CD4-positive, alpha-beta memory T cell (primary cell): Measurements from ENCODE around the gene NKIRAS1. TPM values are rescaled to one million over a fixed set of nuclear protein-coding genes. Genes with fewer than 3 reads are reported as not detected.

Experiments
- CTCF ChIA-PET: fragments of 350-600 bp; sonication (Branson Sonifier 250); formaldehyde crosslinking; loops from one replicate; lab custom pipeline; 2021; ENCODE audit warnings: inconsistent platforms; ENCODE audit not compliant: partially characterized antibody; lab: Charles Lee
- POLR2A ChIA-PET: fragments of 350-600 bp; sonication (Branson Sonifier 250); formaldehyde crosslinking; loops from one replicate; lab custom pipeline; 2021; ENCODE audit not compliant: partially characterized antibody; lab: Charles Lee
- DNase-seq, 5 donors: peaks; one replicate each; pipeline versions ENCODE4 v3.0.0 to v3.0.0-alpha.2; 2020 to 2022; ENCODE audit warnings: mixed read lengths in 1 of 5
- H3K27ac ChIP-seq: one replicate; pipeline ENCODE4 v1.7.0; 2013; ENCODE audit warnings: low read depth, low read length
- H3K27me3 ChIP-seq: 2 replicates; pipeline ENCODE4 v1.7.0; 2013; ENCODE audit warnings: mild to moderate bottlenecking, low read length, moderate library complexity; ENCODE audit not compliant: insufficient read depth
- H3K36me3 ChIP-seq: 2 replicates; pipeline ENCODE4 v1.7.0; 2013; ENCODE audit warnings: mild to moderate bottlenecking, low read length, moderate library complexity; ENCODE audit not compliant: insufficient read depth
- H3K4me1 ChIP-seq: 2 replicates; pipeline ENCODE4 v1.7.0; 2013; ENCODE audit warnings: mild to moderate bottlenecking, low read length, moderate library complexity; ENCODE audit not compliant: insufficient read depth
- H3K4me3 ChIP-seq, 2 donors: one replicate each; pipeline ENCODE4 v1.7.0; 2013; ENCODE audit warnings: low read length in 2 of 2, mild to moderate bottlenecking in 1 of 2
- H3K9me3 ChIP-seq, 2 donors: one replicate each; pipeline ENCODE4 v1.7.0; 2013; ENCODE audit warnings: low read length in 2 of 2, control low read depth in 1 of 2; ENCODE audit not compliant: control insufficient read depth in 1 of 2
- H3K27ac Mint-ChIP-seq, 7 donors: one replicate each; pipeline ENCODE4 v1.8.0; 2020 to 2021; ENCODE audit warnings: mixed read lengths in 7 of 7, mild to moderate bottlenecking in 6 of 7, inconsistent platforms in 3 of 7, moderate library complexity in 3 of 7
- H3K27me3 Mint-ChIP-seq, 2 donors: one replicate each; pipeline ENCODE4 v1.8.0; 2020 to 2021; ENCODE audit warnings: mixed read lengths in 2 of 2
- H3K36me3 Mint-ChIP-seq, 2 donors: one replicate each; pipeline ENCODE4 v1.8.0; 2020 to 2021; ENCODE audit warnings: mixed read lengths in 2 of 2, inconsistent platforms in 1 of 2, mild to moderate bottlenecking in 1 of 2
- H3K4me1 Mint-ChIP-seq, 4 donors: one replicate each; pipeline ENCODE4 v1.8.0; 2020 to 2021; ENCODE audit warnings: mixed read lengths in 4 of 4, mild to moderate bottlenecking in 1 of 4
- H3K4me3 Mint-ChIP-seq, 8 donors: one replicate each; pipeline ENCODE4 v1.8.0; 2020 to 2021; ENCODE audit warnings: mixed read lengths in 8 of 8, mild to moderate bottlenecking in 7 of 8, moderate library complexity in 6 of 8, inconsistent platforms in 3 of 8
- H3K9me3 Mint-ChIP-seq, 8 donors: one replicate each; pipeline ENCODE4 v1.8.0; 2020 to 2021; ENCODE audit warnings: mixed read lengths in 8 of 8, mild to moderate bottlenecking in 5 of 8, inconsistent platforms in 3 of 8, moderate library complexity in 1 of 8
- intact Hi-C: fragments of 100-400 bp; cut with micrococcal nuclease; formaldehyde crosslinking; loops from one replicate; pipeline ENCODE4 v1.15.1; 2023
- polyA plus RNA-seq, 2 donors: library from polyadenylated mRNA; unstranded; fragments of 300-500 nt; fragmentation: Illumina TruSeq; gene quantifications; one replicate each; pipeline ENCODE4 v1.2.3, GENCODE V29; 2021
- total RNA-seq, 2 experiments: library from RNA; stranded (reverse); gene quantifications; one replicate each; pipeline ENCODE4 v1.2.3, GENCODE V29; 2021

The NKIRAS1 gene
- total and polyA plus RNA-seq, 4 experiments from 2014 or later: 3.4 to 5.3 (median 4.5) TPM

GRCh38 chr3:23948761-23949160 lies 32.0 kb upstream of the NKIRAS1 start:
- CTCF ChIA-PET: no interaction called here
- peaks cover 0 to 2% (median 0%) of the 10 kb centered on the region in 8 donors for H3K9me3 Mint-ChIP-seq
- no peaks in the 10 kb centered on the region for H3K27me3 ChIP-seq
- no peaks in the 10 kb centered on the region for H3K27me3 Mint-ChIP-seq
- H3K9me3 ChIP-seq: no peaks in the 10 kb centered on the region
- H3K4me1 Mint-ChIP-seq: peaks cover 56 to 83% (median 65%) of the 10 kb centered on the region in 4 donors
- POLR2A ChIA-PET: interaction anchor here (8.8 kb wide), 1 partner anchor 31 kb away, joined by 142 read pairs; the partner anchor contains the start of genes NKIRAS1 and RPL15
- intact Hi-C loops: no loop called here
- no peak for DNase-seq
- no peak overlapping the region for H3K4me3 ChIP-seq
- H3K4me3 Mint-ChIP-seq: no peak overlapping the region
- no peaks in the 10 kb centered on the region for H3K36me3 ChIP-seq
- H3K4me1 ChIP-seq: peaks cover 76% of the 10 kb centered on the region
- peaks cover 15 to 31% of the 10 kb centered on the region in 2 donors for H3K36me3 Mint-ChIP-seq
- no peak overlapping the region for H3K27ac ChIP-seq
- H3K27ac Mint-ChIP-seq: peak overlapping the region in 2 of 7 donors; percentile 9 to 96

DNA sequence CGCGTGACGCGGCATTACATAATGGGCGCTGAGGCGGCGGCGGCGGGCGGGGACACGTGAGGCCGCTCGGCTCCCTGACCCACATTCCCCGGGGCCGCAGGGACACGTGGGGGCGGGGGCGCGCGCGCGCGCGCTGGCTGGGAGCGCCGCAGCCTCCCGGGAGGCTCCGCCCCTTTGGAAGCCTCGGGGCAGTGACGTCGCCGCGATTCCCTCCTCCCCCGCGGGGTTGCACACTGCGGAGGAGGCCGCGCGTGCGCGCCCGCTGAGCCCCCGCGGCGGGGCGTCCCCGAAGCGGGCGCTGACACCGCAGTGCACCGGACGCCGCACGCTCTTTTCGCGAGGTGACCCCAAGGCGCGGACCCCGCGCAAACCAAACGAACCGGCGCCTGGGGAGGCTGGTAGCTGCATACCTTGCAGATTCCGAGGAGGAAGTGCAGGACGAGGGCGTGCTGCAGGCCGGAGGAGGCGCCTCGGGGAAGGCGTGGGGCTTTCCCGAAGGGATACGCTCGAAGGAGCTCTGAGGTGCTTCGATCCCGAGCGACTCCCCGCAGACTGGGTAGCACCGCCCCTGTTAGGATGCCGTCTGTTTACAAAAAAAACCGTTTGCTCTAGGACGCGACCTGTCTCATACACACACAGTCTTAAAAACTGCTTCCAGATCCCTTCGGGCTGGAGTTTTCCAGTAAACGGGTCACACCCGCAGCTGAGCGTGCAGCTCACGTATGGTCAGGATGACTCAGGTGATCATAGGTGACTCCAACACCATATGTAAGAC lies 29.3 kb upstream of the NKIRAS1 start:
- Mint-ChIP-seq H3K36me3 (peaks cover 15 to 22% of the 10 kb centered on the region in 2 donors), H3K4me3 (peak overlapping the region; percentile 85 to 95 (median 88)), H3K27me3 (no peaks in the 10 kb centered on the region), H3K9me3 (no peaks in the 10 kb centered on the region), H3K27ac (peak overlapping the region; percentile 93 to 96 (median 95)), H3K4me1 (peaks cover 37 to 61% (median 45%) of the 10 kb centered on the region in 4 donors)
- POLR2A ChIA-PET: interaction anchor here (1.1 to 8.8 kb wide), 2 partner anchors 28 to 104 kb away, joined by 4 to 142 read pairs; partner anchors contain the start of genes NKIRAS1 and RPL15
- H3K4me3 ChIP-seq: peak overlapping the region; percentile 83 to 86
- no peaks in the 10 kb centered on the region for H3K36me3 ChIP-seq
- H3K27me3 ChIP-seq: no peaks in the 10 kb centered on the region
- no peaks in the 10 kb centered on the region for H3K9me3 ChIP-seq
- peak; percentile 97 to 98 (median 98) for DNase-seq
- intact Hi-C loops: loop anchor here (1.0 to 2.0 kb wide), 5 partner anchors 29 to 1837 kb away; partner anchors contain the start of genes NGLY1, RPL15 and TOP2B
- H3K27ac ChIP-seq: peak overlapping the region; percentile 94
- CTCF ChIA-PET: interaction anchor here (1.0 to 1.4 kb wide), 2 partner anchors 29 to 57 kb away, joined by 4 to 5 read pairs; partner anchors contain the start of genes NKIRAS1 and RPL15
- peaks cover 53% of the 10 kb centered on the region for H3K4me1 ChIP-seq

GRCh38 chr3:23945663-23945912 lies 28.8 kb upstream of the NKIRAS1 start:
- CTCF ChIA-PET: interaction anchor here (1.0 to 1.4 kb wide), 2 partner anchors 29 to 57 kb away, joined by 4 to 5 read pairs; partner anchors contain the start of genes NKIRAS1 and RPL15
- Mint-ChIP-seq H3K4me3 (peak overlapping the region in 5 of 8 donors; percentile 36 to 69 (median 58)), H3K27ac (peak overlapping the region in 3 of 7 donors; percentile 23 to 96 (median 63)), H3K4me1 (peaks cover 35 to 56% (median 42%) of the 10 kb centered on the region in 4 donors), H3K9me3 (no peaks in the 10 kb centered on the region), H3K27me3 (no peaks in the 10 kb centered on the region), H3K36me3 (peaks cover 15 to 22% of the 10 kb centered on the region in 2 donors)
- H3K4me3 ChIP-seq: peak overlapping the region in 1 of 2 donors; percentile 58
- H3K36me3 ChIP-seq: no peaks in the 10 kb centered on the region
- no peaks in the 10 kb centered on the region for H3K27me3 ChIP-seq
- POLR2A ChIA-PET: interaction anchor here (1.1 to 8.8 kb wide), 2 partner anchors 28 to 103 kb away, joined by 4 to 142 read pairs; partner anchors contain the start of genes NKIRAS1 and RPL15
- H3K9me3 ChIP-seq: no peaks in the 10 kb centered on the region
- H3K4me1 ChIP-seq: peaks cover 50% of the 10 kb centered on the region
- peak overlapping the region; percentile 94 for H3K27ac ChIP-seq
- intact Hi-C loops: loop anchor here (1.0 to 2.0 kb wide), 5 partner anchors 28 to 1837 kb away; partner anchors contain the start of genes NGLY1, RPL15 and TOP2B
- DNase-seq: no peak

GRCh38 chr3:23944861-23945662 lies 28.3 kb upstream of the NKIRAS1 start, which contains the start of gene NR1D2:
Gene NR1D2 (plus strand): TSS chr3:23945286. CDS start chr3:23945579, 293 bp downstream.
- Histone ChIP-seq H3K9me3 (no peaks in the 10 kb centered on the region), H3K27ac (peak within 1 kb of the TSS; percentile 94), H3K27me3 (no peaks in the 10 kb centered on the region), H3K36me3 (no peaks in the 10 kb centered on the region), H3K4me1 (peaks cover 45% of the 10 kb centered on the region), H3K4me3 (peak within 1 kb of the TSS; percentile 83 to 86)
- POLR2A ChIA-PET: interaction anchor here (8.8 kb wide), 1 partner anchor 27 kb away, joined by 142 read pairs; the partner anchor contains the start of genes NKIRAS1 and RPL15
- Mint-ChIP-seq H3K4me1 (peaks cover 30 to 50% (median 37%) of the 10 kb centered on the region in 4 donors), H3K4me3 (peak within 1 kb of the TSS; percentile 85 to 95 (median 89)), H3K27ac (peak within 1 kb of the TSS; percentile 95 to 96 (median 96)), H3K27me3 (no peaks in the 10 kb centered on the region), H3K36me3 (peaks cover 15 to 19% of the 10 kb centered on the region in 2 donors), H3K9me3 (no peaks in the 10 kb centered on the region)
- peak; percentile 78 to 82 (median 81) for DNase-seq
- CTCF ChIA-PET: interaction anchor here (1.1 kb wide), 1 partner anchor 28 kb away, joined by 9 read pairs; the partner anchor contains the start of genes NKIRAS1 and RPL15
- intact Hi-C loops: loop anchor here (1.0 to 2.0 kb wide), 5 partner anchors 28 to 1838 kb away; partner anchors contain the start of genes NGLY1, RPL15 and TOP2B

DNA sequence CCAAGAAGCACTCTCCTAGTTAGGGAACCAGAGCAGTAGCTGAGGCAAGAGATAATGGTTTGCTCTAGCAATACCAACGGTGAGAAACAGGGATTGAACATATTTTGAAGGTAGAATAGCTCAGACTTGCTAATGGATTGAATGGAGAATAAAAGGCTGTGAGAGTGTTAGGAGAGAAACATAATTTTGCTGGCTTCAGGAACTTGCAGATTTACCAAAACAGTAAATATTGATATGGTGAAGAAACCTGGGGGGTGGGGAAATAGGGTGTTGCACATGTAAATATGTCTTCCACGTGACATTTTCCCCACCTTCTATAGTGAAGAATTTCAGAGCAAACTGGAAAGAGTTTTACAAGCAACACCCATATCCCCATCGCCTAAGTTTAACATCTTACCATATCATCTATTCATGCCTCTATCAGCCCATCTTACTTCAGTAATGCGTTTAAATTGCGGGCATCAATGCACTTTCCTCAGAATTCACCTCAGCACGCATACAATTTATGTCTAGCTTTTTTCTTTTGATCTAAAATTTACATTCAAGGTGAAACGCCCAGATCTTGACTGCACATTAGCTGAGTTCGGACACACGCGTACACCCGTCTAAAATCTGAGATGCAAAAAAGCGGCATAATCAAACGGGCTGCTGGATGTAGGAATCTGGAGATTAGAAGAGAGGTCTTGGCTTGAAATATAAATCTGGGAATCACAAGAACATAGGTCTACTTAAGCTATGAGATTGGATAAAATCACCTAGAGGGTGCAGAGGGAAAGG lies 27.4 kb upstream of the NKIRAS1 start:
- Histone ChIP-seq H3K9me3 (no peaks in the 10 kb centered on the region), H3K27me3 (no peaks in the 10 kb centered on the region), H3K36me3 (no peaks in the 10 kb centered on the region), H3K27ac (no peak overlapping the region), H3K4me3 (no peak overlapping the region), H3K4me1 (peaks cover 36% of the 10 kb centered on the region)
- CTCF ChIA-PET: interaction anchor here (1.1 kb wide), 1 partner anchor 27 kb away, joined by 9 read pairs; the partner anchor contains the start of genes NKIRAS1 and RPL15
- peaks cover 21 to 42% (median 29%) of the 10 kb centered on the region in 4 donors for H3K4me1 Mint-ChIP-seq
- no peaks in the 10 kb centered on the region for H3K27me3 Mint-ChIP-seq
- POLR2A ChIA-PET: interaction anchor here (1.3 to 8.8 kb wide), 3 partner anchors 19 to 26 kb away, joined by 4 to 142 read pairs (median 6); partner anchors contain the start of genes NKIRAS1 and RPL15
- intact Hi-C loops: loop anchor here (2.0 kb wide), 3 partner anchors 55 to 1839 kb away; partner anchors contain the start of gene NGLY1
- H3K27ac Mint-ChIP-seq: peak overlapping the region; percentile 91 to 96 (median 94)
- peak overlapping the region; percentile 82 to 90 (median 84) for H3K4me3 Mint-ChIP-seq
- H3K9me3 Mint-ChIP-seq: no peaks in the 10 kb centered on the region
- peaks cover 12 to 15% of the 10 kb centered on the region in 2 donors for H3K36me3 Mint-ChIP-seq
- peak in 3 of 5 donors; percentile 14 to 40 (median 26) for DNase-seq

DNA sequence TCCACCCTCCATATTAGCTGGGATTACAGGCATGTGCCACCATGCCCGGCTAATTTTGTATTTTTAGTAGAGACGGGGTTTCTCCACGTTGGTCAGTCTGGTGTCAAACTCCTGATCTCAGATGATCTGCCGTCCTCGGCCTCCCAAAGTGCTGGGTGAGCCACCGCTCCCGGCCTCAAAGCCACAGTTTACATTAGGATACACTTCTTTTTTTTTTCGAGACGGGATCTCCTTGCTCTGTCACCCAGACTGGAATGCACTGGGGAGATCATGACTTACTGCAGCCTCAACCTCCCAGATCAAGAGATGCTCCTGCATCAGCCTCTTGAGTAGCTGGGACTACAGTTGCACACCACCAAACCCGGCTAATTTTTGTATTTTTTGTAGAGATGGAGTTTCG lies 25.8 kb upstream of the NKIRAS1 start:
- POLR2A ChIA-PET: interaction anchor here (1.7 kb wide), 1 partner anchor 26 kb away, joined by 6 read pairs; the partner anchor contains the start of genes NKIRAS1 and RPL15
- no peaks in the 10 kb centered on the region for H3K27me3 Mint-ChIP-seq
- H3K4me1 Mint-ChIP-seq: peaks cover 15 to 25% (median 17%) of the 10 kb centered on the region in 4 donors
- peak overlapping the region in 1 of 7 donors; percentile 94 for H3K27ac Mint-ChIP-seq
- peaks cover 0 to 2% (median 0%) of the 10 kb centered on the region in 8 donors for H3K9me3 Mint-ChIP-seq
- H3K27ac ChIP-seq: no peak overlapping the region
- no peaks in the 10 kb centered on the region for H3K36me3 ChIP-seq
- H3K36me3 Mint-ChIP-seq: peaks cover 6 to 11% of the 10 kb centered on the region in 2 donors
- no peak for DNase-seq
- H3K9me3 ChIP-seq: no peaks in the 10 kb centered on the region
- no peaks in the 10 kb centered on the region for H3K27me3 ChIP-seq
- CTCF ChIA-PET: no interaction called here
- intact Hi-C loops: no loop called here
- no peak overlapping the region for H3K4me3 Mint-ChIP-seq
- H3K4me1 ChIP-seq: peaks cover 19% of the 10 kb centered on the region
- H3K4me3 ChIP-seq: no peak overlapping the region
